A549 (cell line): ENCODE measurements around the gene CCDC40. TPM values are rescaled to one million over a fixed set of nuclear protein-coding genes. Genes with fewer than 3 reads are reported as not detected.

Experiments
- ATAC-seq, 2 experiments: fragments of 200-7000 bp in 1 of 2; fragments of >200 bp in 1 of 2; cut with Nextera tagmentation in 1 of 2; cut with Tn5 transposase in 1 of 2; 3 replicates each; pipeline versions ENCODE4 v1.8.0 to v1.9.1; 2018 to 2020; ENCODE audit warnings: mild to moderate bottlenecking in 1 of 2, moderate library complexity in 1 of 2
- CTCF ChIA-PET: fragments of 300-600 bp; sonication (Branson Sonifier 250); formaldehyde crosslinking; extraction: SDS; loops from one replicate; lab custom pipeline; 2021; ENCODE audit warnings: antibody characterized with exemption, inconsistent platforms; lab: Yijun Ruan, JAX
- POLR2A ChIA-PET: fragments of 350-600 bp; formaldehyde crosslinking; extraction: SDS; loops from one replicate; lab custom pipeline; 2021; ENCODE audit warnings: antibody characterized with exemption, inconsistent platforms; lab: Yijun Ruan, JAX
- DNase-seq, 2 experiments: peaks; one replicate each; pipeline versions ENCODE4 v3.0.0 to v3.0.0-alpha.2; 2011 to 2016; ENCODE audit warnings: low read depth in 1 of 2, low spot score in 1 of 2
- FAIRE-seq: peaks from 2 replicates; lab custom pipeline; 2011; peaks lifted over from hg19 to GRCh38; lab: Jason Lieb, UNC
- H3K27ac ChIP-seq, 2 experiments: fragments of >200 bp; sonication (Bioruptor Twin); formaldehyde crosslinking; 3 replicates each; pipeline ENCODE4 v1.5.1; 2016 to 2017
- H3K4me1 ChIP-seq: fragments of >200 bp; sonication (Bioruptor Twin); formaldehyde crosslinking; 3 replicates; pipeline ENCODE4 v1.6.1; 2016
- H3K4me2 ChIP-seq: fragments of >200 bp; sonication (Bioruptor Twin); formaldehyde crosslinking; 3 replicates; pipeline ENCODE4 v1.6.1; 2016
- H3K4me3 ChIP-seq: fragments of >200 bp; sonication (Bioruptor Twin); formaldehyde crosslinking; 3 replicates; pipeline ENCODE4 v1.5.1; 2016
- H3K9me3 ChIP-seq: fragments of >200 bp; sonication (Bioruptor Twin); formaldehyde crosslinking; 3 replicates; pipeline ENCODE4 v1.6.1; 2016
- BCL3 ChIP-seq: fragments of >200 bp; sonication (Bioruptor Twin); formaldehyde crosslinking; IDR thresholded peaks from 3 replicates; pipeline ENCODE4 v1.6.1; 2016
- BHLHE40 ChIP-seq: IDR thresholded peaks from 2 replicates; pipeline ENCODE4 v1.6.1; 2012; ENCODE audit warnings: low read depth, low read length, inconsistent platforms
- E2F6 ChIP-seq: IDR thresholded peaks from 2 replicates; pipeline ENCODE4 v1.6.1; 2012; ENCODE audit warnings: low read depth, borderline replicate concordance
- ELK1 ChIP-seq: fragments of 150-350 bp; IDR thresholded peaks from 2 replicates; pipeline ENCODE4 v1.6.1; 2014; ENCODE audit warnings: low read depth, mild to moderate bottlenecking, low read length
- FOSL2 ChIP-seq, 2 experiments: fragments of 450-650 bp in 1 of 2; fragments of >200 bp in 1 of 2; sonication (Bioruptor Twin) in 1 of 2; formaldehyde crosslinking; IDR thresholded peaks; 2 replicates each; pipeline versions ENCODE4 v1.5.0 to v1.6.1; 2016 to 2020; ENCODE audit warnings: mild to moderate bottlenecking in 1 of 2, moderate library complexity in 1 of 2
- GATA3 ChIP-seq: IDR thresholded peaks from 2 replicates; pipeline ENCODE4 v1.6.1; 2012; ENCODE audit warnings: borderline replicate concordance
- HDAC2 ChIP-seq: fragments of 200-600 bp; sonication (generic); IDR thresholded peaks from 2 replicates; pipeline ENCODE4 v1.6.1; 2016
- JUN ChIP-seq, 2 experiments: fragments of >200 bp; sonication (Bioruptor Twin); formaldehyde crosslinking; IDR thresholded peaks; 2 replicates in 1 of 2; 3 replicates in 1 of 2; pipeline ENCODE4 v1.6.1; 2016 to 2017
- KDM5A ChIP-seq: fragments of 200-600 bp; sonication (generic); IDR thresholded peaks from 2 replicates; pipeline ENCODE4 v1.6.1; 2016; ENCODE audit warnings: antibody characterized with exemption, mild to moderate bottlenecking
- MAX ChIP-seq: IDR thresholded peaks from 2 replicates; pipeline ENCODE4 v1.6.1; 2012
- MAZ ChIP-seq: fragments of 150-350 bp; IDR thresholded peaks from 2 replicates; pipeline ENCODE4 v1.6.1; 2014; ENCODE audit warnings: antibody characterized with exemption, low read depth, low read length, borderline replicate concordance
- NPAS2 ChIP-seq: fragments of 250-450 bp; sonication (Bioruptor Pico); IDR thresholded peaks from 2 replicates; pipeline ENCODE4 v1.8.0; 2022; ENCODE audit warnings: mild to moderate bottlenecking, moderate library complexity, borderline replicate concordance
- NR3C1 ChIP-seq: fragments of >200 bp; sonication (Bioruptor Twin); formaldehyde crosslinking; IDR thresholded peaks from 3 replicates; pipeline ENCODE4 v1.6.1; 2017
- PBX3 ChIP-seq: IDR thresholded peaks from 2 replicates; pipeline ENCODE4 v1.6.1; 2012
- POLR2AphosphoS2 ChIP-seq: conservative IDR thresholded peaks from 2 replicates; pipeline ENCODE4 v1.6.1; 2012; ENCODE audit warnings: low read length, improper control_type of control experiment, inconsistent platforms
- RAD21 ChIP-seq, 2 experiments: fragments of >200 bp in 1 of 2; sonication (Bioruptor Twin) in 1 of 2; formaldehyde crosslinking in 1 of 2; IDR thresholded peaks in 1 of 2; conservative IDR thresholded peaks in 1 of 2; 2 replicates in 1 of 2; 3 replicates in 1 of 2; pipeline ENCODE4 v1.6.1; 2012 to 2018; ENCODE audit warnings: inconsistent platforms in 1 of 2
- SREBF2 ChIP-seq: fragments of 450-650 bp; IDR thresholded peaks from 2 replicates; pipeline ENCODE4 v1.6.1; 2014; ENCODE audit warnings: mild to moderate bottlenecking, moderate library complexity
- TP53 ChIP-seq: fragments of 250-450 bp; sonication (Bioruptor Pico); IDR thresholded peaks from 2 replicates; pipeline ENCODE4 v1.5.0; 2021; ENCODE audit warnings: mild to moderate bottlenecking, moderate library complexity
- WGBS: methylation state at CpG from one replicate; pipeline ENCODE4 v1.1.6; 2017; ENCODE audit errors: missing lambda C conversion rate; 5-methylcytosine and 5-hydroxymethylcytosine counted together
- polyA plus RNA-seq, 4 experiments: library from polyadenylated mRNA; depleted of rRNA in 3 of 4; stranded (reverse); fragments of >200 nt; fragmentation: RNase III in 1 of 4; extraction: RNeasy Plus Mini Kit Qiagen cat#74134 plus additional on column Dnase treatment in 1 of 4; gene quantifications; 2 replicates in 3 of 4; 3 replicates in 1 of 4; pipeline ENCODE4 v1.2.3, GENCODE V29; 2011 to 2017

CCDC40 gene
- polyA plus RNA-seq, 2 of the 4 experiments (the other 2 are of a cell fraction) = 5.9 to 11.3 TPM

- TF ChIP-seq GATA3 (no peak), RAD21 (conservative IDR thresholded peaks at IDR 0.05 in 1 of 2, IDR thresholded peaks at IDR 0.05 in 1 of 2) (no peak), JUN (IDR thresholded peaks at IDR 0.05) (no peak), NPAS2 (CRISPR knock-in tag) (no peak), ELK1 (no peak), POLR2AphosphoS2 (no peak)
Measured at GRCh38 chr17:80109713-80110446, 73.4 kb downstream of the CCDC40 start (continued).

GRCh38 chr17:80110447-80110812 is 74.0 kb downstream of the CCDC40 start:
- no peak overlapping the region for H3K4me2 ChIP-seq
- H3K27ac ChIP-seq = no peak overlapping the region
- ATAC-seq = no peak
- WGBS = 78% methylated on average over 7 of the region's 9 CpGs
- no peak overlapping the region for H3K4me3 ChIP-seq
- H3K4me1 ChIP-seq = no peaks in the 10 kb centered on the region
- H3K9me3 ChIP-seq = no peaks in the 10 kb centered on the region
- DNase-seq = no peak
- no peak for FAIRE-seq
- CTCF ChIA-PET = interaction anchor here (1.0 to 11.7 kb wide), 4 partner anchors 10 to 105 kb away, joined by 3 to 99 read pairs (median 4); partner anchors contain the start of gene GAA
- TF ChIP-seq SREBF2 (no peak), TP53 (CRISPR knock-in tag) (no peak), MAX (no peak), E2F6 (no peak), BCL3 (no peak), POLR2AphosphoS2 (no peak)
- POLR2A ChIA-PET = no interaction called here

- 89% methylated on average over 19 of the region's 21 CpGs for WGBS
- CTCF ChIA-PET = interaction anchor here (1.2 to 11.7 kb wide), 2 partner anchors 10 to 105 kb away, joined by 4 to 99 read pairs; partner anchors contain the start of gene GAA
- DNase-seq = no peak
Measured at GRCh38 chr17:80110927-80111701, 74.7 kb downstream of the CCDC40 start.

More at GRCh38 chr17:80110927-80111701, 74.7 kb downstream of the CCDC40 start:
- FAIRE-seq = no peak
- TF ChIP-seq MAZ (no peak), BHLHE40 (no peak), KDM5A (no peak), NR3C1 (no peak), SREBF2 (no peak), BCL3 (no peak), PBX3 (no peak), HDAC2 (no peak), FOSL2 (IDR thresholded peaks at IDR 0.05) (no peak), FOSL2 (CRISPR knock-in tag; IDR thresholded peaks at IDR 0.05) (no peak), JUN (IDR thresholded peaks at IDR 0.05) (no peak)
- no peak for ATAC-seq
- H3K4me1 ChIP-seq = no peaks in the 10 kb centered on the region
- H3K9me3 ChIP-seq = no peaks in the 10 kb centered on the region
- no peak overlapping the region for H3K27ac ChIP-seq
- H3K4me3 ChIP-seq = no peak overlapping the region
- H3K4me2 ChIP-seq = no peak overlapping the region
- POLR2A ChIA-PET = no interaction called here
